ENCODE results near the gene IL36B.

Gene IL36B

GRCh38 chr2:113085542-113085941 is 32.9 kb upstream of the IL36B start:
- H3K9me3 ChIP-seq (ENCODE audit: insufficient read depth, low read depth, low read length): no peaks in the 10 kb centered on the region
- no peaks in the 10 kb centered on the region for H3K4me1 ChIP-seq (ENCODE audit: insufficient read depth, low read length)
- no peaks in the 10 kb centered on the region for H3K36me3 ChIP-seq (ENCODE audit: insufficient read depth, low read depth, low read length)
- peaks cover 11% of the 10 kb centered on the region; the same call in 1 of the 2 replicates for H3K27me3 ChIP-seq (ENCODE audit: insufficient read depth, low read length)
- no peak overlapping the region for H3K4me3 ChIP-seq (ENCODE audit: low read length)
- H3K9ac ChIP-seq (ENCODE audit: low read depth, low read length): no peak overlapping the region
- no peak overlapping the region for H3K27ac ChIP-seq (ENCODE audit: low read length)

DNA sequence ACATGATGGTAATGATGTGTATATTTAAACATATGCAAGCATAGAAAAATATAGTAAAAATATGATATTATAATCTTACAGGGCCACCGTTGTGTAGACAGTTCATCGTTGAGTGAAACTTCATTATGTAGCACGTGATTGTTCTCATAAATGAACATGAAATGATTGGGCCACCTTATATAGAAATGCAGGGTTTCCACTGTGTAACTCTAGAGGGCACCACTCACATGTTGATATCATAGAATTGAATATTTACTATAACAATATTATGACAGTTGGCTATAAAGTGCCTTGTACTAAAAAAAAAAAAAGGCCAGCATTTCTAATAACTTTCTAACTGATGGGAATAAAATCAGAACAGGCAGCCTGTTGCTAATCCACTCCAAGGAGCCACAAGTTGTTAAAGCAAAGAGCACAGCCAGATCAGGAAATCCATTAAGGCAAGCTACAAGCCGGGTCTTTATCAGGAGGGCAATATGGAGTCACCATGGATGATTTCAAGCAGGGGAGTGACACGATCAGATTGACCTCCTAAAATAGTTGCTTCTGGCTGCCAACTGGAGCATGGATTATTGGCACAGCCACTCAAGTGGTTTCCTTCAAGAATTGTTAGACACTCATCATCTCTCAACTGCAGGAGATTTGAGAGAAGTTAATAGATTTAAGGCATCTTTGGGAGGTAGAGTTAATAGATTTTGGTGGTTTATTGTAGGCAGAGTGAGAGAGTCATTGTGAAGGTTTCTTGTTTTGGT is 31.8 kb upstream of the IL36B start:
- H3K4me3 ChIP-seq (ENCODE audit: low read length): no peak overlapping the region
- no peaks in the 10 kb centered on the region for H3K9me3 ChIP-seq (ENCODE audit: insufficient read depth, low read depth, low read length)
- no peak overlapping the region for H3K27ac ChIP-seq (ENCODE audit: low read length)
- no peak overlapping the region for H3K9ac ChIP-seq (ENCODE audit: low read depth, low read length)
- no peaks in the 10 kb centered on the region for H3K4me1 ChIP-seq (ENCODE audit: insufficient read depth, low read length)
- H3K36me3 ChIP-seq (ENCODE audit: insufficient read depth, low read depth, low read length): no peaks in the 10 kb centered on the region
- H3K27me3 ChIP-seq (ENCODE audit: insufficient read depth, low read length): peaks cover 7% of the 10 kb centered on the region; the same call in 1 of the 2 replicates

DNA sequence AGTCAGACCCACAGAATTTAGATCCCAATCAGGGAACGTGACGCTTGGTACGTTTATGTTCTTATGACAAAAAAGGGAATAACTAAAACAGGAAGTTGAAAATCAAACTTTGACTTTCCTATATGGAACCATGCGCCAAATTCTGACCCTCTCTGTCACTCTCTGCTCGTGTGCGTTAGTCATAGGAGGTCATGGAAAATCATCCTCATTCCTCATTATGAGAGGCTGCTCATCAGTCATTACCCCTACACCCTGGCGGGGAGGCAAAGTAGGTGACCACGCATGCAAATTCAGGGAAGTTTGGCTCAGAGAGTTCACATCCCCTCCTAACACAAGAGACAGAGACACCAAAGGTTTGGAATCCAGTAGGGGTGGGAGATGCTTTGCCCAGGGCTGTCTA is 30.6 kb upstream of the IL36B start:
- Histone ChIP-seq H3K4me3 (ENCODE audit: low read length) (no peak overlapping the region), H3K9me3 (ENCODE audit: insufficient read depth, low read depth, low read length) (no peaks in the 10 kb centered on the region), H3K9ac (ENCODE audit: low read depth, low read length) (no peak overlapping the region), H3K4me1 (ENCODE audit: insufficient read depth, low read length) (0 out of 2 replicates have a peak, but pooled peaks cover 3% of the 10 kb centered on the region), H3K27ac (ENCODE audit: low read length) (no peak overlapping the region), H3K36me3 (ENCODE audit: insufficient read depth, low read depth, low read length) (no peaks in the 10 kb centered on the region), H3K27me3 (ENCODE audit: insufficient read depth, low read length) (peaks cover 7% of the 10 kb centered on the region; the same call in 1 of the 2 replicates)

GRCh38 chr2:113081488-113082210 is 29.0 kb upstream of the IL36B start:
- no peaks in the 10 kb centered on the region for H3K36me3 ChIP-seq (ENCODE audit: insufficient read depth, low read depth, low read length)

DNA sequence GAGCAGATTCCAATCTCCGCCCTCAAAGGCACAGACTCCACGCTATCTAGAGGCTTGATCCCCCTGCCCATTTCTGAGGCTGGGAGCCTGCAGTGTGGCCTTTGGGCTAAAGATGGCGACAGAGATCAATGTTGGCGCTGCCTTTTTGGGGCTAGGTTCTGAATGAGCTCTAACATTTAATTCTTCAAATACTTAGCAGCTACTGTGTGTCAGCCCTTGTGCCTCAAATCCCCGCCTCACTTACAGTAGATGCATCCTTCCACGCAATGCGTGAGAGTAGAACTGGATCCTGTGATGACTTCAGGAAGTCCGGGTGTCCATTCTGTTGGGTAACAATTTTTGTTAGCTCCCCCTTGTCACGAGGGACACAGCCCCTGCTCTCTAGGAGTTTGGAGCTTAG is 27.5 kb upstream of the IL36B start:
- Histone ChIP-seq H3K9ac (ENCODE audit: low read depth, low read length) (no peak overlapping the region), H3K36me3 (ENCODE audit: insufficient read depth, low read depth, low read length) (no peaks in the 10 kb centered on the region), H3K9me3 (ENCODE audit: insufficient read depth, low read depth, low read length) (no peaks in the 10 kb centered on the region), H3K4me3 (ENCODE audit: low read length) (no peak overlapping the region), H3K27ac (ENCODE audit: low read length) (no peak overlapping the region), H3K27me3 (ENCODE audit: insufficient read depth, low read length) (peaks cover 7% of the 10 kb centered on the region; the same call in 1 of the 2 replicates), H3K4me1 (ENCODE audit: insufficient read depth, low read length) (0 out of 2 replicates have a peak, but pooled peaks cover 3% of the 10 kb centered on the region)

More at GRCh38 chr2:113081488-113082210, 29.0 kb upstream of the IL36B start:
- 0 out of 2 replicates have a peak, but pooled peaks cover 3% of the 10 kb centered on the region for H3K4me1 ChIP-seq (ENCODE audit: insufficient read depth, low read length)
- H3K27me3 ChIP-seq (ENCODE audit: insufficient read depth, low read length): peaks cover 7% of the 10 kb centered on the region; the same call in 1 of the 2 replicates
- H3K4me3 ChIP-seq (ENCODE audit: low read length): no peak overlapping the region
- no peaks in the 10 kb centered on the region for H3K9me3 ChIP-seq (ENCODE audit: insufficient read depth, low read depth, low read length)
- H3K27ac ChIP-seq (ENCODE audit: low read length): no peak overlapping the region
- H3K9ac ChIP-seq (ENCODE audit: low read depth, low read length): no peak overlapping the region

GRCh38 chr2:113079131-113079530 is 26.5 kb upstream of the IL36B start:
- 0 out of 2 replicates have a peak, but pooled peaks cover 3% of the 10 kb centered on the region for H3K4me1 ChIP-seq (ENCODE audit: insufficient read depth, low read length)

DNA sequence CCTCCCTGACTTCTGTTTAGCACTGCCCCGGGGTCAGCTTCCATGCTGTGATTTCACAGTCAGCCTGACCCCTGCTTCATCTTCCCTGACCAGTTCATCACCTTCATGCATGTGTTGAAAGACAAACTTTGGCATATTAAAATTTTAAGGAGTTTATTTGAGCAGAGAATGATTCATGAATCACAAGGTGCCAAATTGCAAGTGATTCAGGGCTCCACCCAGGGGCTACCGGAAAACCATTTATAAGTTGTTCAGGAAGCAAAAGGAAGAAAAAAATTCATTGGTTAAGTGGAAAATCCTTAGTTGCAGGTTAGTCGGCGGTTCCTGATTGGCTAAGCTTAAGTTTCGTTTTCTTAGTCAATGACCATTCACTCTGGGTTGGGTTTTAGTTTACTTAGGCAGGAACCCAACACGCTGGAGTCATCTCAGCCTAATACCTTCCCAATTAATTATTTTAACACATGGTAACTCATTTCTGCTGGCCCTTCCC is 25.7 kb upstream of the IL36B start:
- 0 out of 2 replicates have a peak, but pooled peaks cover 3% of the 10 kb centered on the region for H3K4me1 ChIP-seq (ENCODE audit: insufficient read depth, low read length)
- no peak overlapping the region for H3K4me3 ChIP-seq (ENCODE audit: low read length)
- no peak overlapping the region for H3K9ac ChIP-seq (ENCODE audit: low read depth, low read length)
- no peaks in the 10 kb centered on the region for H3K9me3 ChIP-seq (ENCODE audit: insufficient read depth, low read depth, low read length)
- no peaks in the 10 kb centered on the region for H3K36me3 ChIP-seq (ENCODE audit: insufficient read depth, low read depth, low read length)
- peaks cover 7% of the 10 kb centered on the region; the same call in 1 of the 2 replicates for H3K27me3 ChIP-seq (ENCODE audit: insufficient read depth, low read length)
- no peak overlapping the region for H3K27ac ChIP-seq (ENCODE audit: low read length)

More at GRCh38 chr2:113079131-113079530, 26.5 kb upstream of the IL36B start:
- no peak overlapping the region for H3K4me3 ChIP-seq (ENCODE audit: low read length)
- no peak overlapping the region for H3K9ac ChIP-seq (ENCODE audit: low read depth, low read length)
- no peaks in the 10 kb centered on the region for H3K36me3 ChIP-seq (ENCODE audit: insufficient read depth, low read depth, low read length)
- no peak overlapping the region for H3K27ac ChIP-seq (ENCODE audit: low read length)
- H3K9me3 ChIP-seq (ENCODE audit: insufficient read depth, low read depth, low read length): no peaks in the 10 kb centered on the region
- H3K27me3 ChIP-seq (ENCODE audit: insufficient read depth, low read length): peaks cover 7% of the 10 kb centered on the region; the same call in 1 of the 2 replicates

DNA sequence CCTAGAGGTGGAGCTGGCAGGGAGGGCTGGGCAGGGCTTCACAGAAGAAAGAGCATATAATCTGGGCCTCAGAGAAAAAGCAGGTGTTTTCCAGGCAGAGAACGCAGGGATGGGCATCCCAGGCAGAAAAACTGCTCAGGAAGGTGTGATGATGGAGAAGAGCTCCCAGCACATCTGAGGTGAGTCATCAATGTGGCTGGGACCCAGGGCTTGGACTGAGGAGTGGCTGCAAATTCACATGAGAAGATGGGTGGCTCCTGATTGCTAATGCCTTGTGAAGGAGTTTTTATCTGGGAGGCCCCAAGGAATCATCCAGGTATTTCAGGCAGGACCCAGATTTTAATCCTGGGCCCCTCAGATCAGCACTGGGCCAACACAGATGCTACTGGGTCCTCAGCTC is 25.3 kb upstream of the IL36B start:
- H3K36me3 ChIP-seq (ENCODE audit: insufficient read depth, low read depth, low read length): no peaks in the 10 kb centered on the region
- 0 out of 2 replicates have a peak, but pooled peaks cover 3% of the 10 kb centered on the region for H3K4me1 ChIP-seq (ENCODE audit: insufficient read depth, low read length)
- 0 out of 2 replicates have a peak, but pooled peaks cover 7% of the 10 kb centered on the region for H3K27me3 ChIP-seq (ENCODE audit: insufficient read depth, low read length)
- no peak overlapping the region for H3K4me3 ChIP-seq (ENCODE audit: low read length)
- H3K9ac ChIP-seq (ENCODE audit: low read depth, low read length): no peak overlapping the region
- no peak overlapping the region for H3K27ac ChIP-seq (ENCODE audit: low read length)
- no peaks in the 10 kb centered on the region for H3K9me3 ChIP-seq (ENCODE audit: insufficient read depth, low read depth, low read length)

DNA sequence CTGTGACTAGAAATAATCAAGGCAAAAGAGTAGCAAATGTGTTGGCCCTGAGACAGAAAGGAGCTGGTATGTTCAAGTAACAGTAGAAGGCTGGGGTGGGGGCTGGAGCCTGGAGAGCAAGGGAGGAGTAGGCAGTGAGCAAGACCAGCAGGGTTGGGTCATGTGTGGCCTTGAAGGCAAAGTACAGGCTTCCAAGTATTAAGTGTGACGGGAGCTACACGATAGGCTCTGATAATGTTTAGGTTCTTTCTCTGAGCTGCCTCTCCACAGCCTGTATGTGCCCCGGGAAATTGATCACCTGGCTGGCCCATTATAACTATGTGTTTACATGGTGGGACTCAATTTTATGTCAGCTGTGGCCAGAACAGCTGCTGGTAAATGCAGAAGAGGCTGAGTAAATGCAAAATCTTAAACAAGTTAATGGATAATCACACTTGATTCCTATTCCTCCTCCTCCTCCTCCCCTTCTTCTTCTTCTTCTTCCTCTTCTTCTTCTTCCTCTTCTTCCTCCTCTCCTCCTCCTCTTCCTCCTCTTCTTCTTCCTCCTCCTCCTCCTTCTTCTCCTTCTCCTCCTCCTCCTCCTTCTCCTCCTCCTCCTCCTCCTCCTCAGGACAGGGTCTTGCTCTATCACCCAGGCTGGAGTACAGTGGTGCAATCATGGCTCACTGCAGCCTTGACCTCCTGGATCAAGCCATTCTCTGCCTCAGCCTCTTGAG is 24.4 kb upstream of the IL36B start:
- Histone ChIP-seq H3K9ac (ENCODE audit: low read depth, low read length) (no peak overlapping the region), H3K9me3 (ENCODE audit: insufficient read depth, low read depth, low read length) (no peaks in the 10 kb centered on the region), H3K27ac (ENCODE audit: low read length) (no peak overlapping the region), H3K4me1 (ENCODE audit: insufficient read depth, low read length) (0 out of 2 replicates have a peak, but pooled peaks cover 3% of the 10 kb centered on the region), H3K4me3 (ENCODE audit: low read length) (no peak overlapping the region), H3K27me3 (ENCODE audit: insufficient read depth, low read length) (0 out of 2 replicates have a peak, but pooled peaks cover 4% of the 10 kb centered on the region), H3K36me3 (ENCODE audit: insufficient read depth, low read depth, low read length) (no peaks in the 10 kb centered on the region)

DNA sequence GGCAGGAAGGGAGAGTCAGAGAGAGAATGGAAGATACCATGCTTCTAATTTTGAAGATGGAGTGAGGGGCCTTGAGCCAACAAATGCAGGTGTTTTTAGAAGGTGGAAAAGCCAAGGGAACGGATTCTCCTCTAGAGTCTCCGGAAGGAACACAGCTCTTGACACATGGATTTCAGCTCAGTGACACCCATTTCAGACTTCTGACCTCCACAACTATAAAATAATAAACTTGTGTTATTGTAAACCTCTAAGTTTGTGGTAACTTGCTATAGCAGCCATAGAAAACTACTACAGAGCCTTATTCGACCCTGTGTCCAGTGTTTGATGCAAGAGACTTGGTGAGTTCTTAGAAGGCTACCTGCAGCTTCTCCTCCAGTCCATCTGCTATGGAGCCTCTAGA is 22.9 kb upstream of the IL36B start:
- Histone ChIP-seq H3K9ac (ENCODE audit: low read depth, low read length) (no peak overlapping the region), H3K36me3 (ENCODE audit: insufficient read depth, low read depth, low read length) (no peaks in the 10 kb centered on the region), H3K4me3 (ENCODE audit: low read length) (no peak overlapping the region), H3K27ac (ENCODE audit: low read length) (no peak overlapping the region), H3K9me3 (ENCODE audit: insufficient read depth, low read depth, low read length) (no peaks in the 10 kb centered on the region), H3K27me3 (ENCODE audit: insufficient read depth, low read length) (no peaks in the 10 kb centered on the region), H3K4me1 (ENCODE audit: insufficient read depth, low read length) (0 out of 2 replicates have a peak, but pooled peaks cover 3% of the 10 kb centered on the region)

DNA sequence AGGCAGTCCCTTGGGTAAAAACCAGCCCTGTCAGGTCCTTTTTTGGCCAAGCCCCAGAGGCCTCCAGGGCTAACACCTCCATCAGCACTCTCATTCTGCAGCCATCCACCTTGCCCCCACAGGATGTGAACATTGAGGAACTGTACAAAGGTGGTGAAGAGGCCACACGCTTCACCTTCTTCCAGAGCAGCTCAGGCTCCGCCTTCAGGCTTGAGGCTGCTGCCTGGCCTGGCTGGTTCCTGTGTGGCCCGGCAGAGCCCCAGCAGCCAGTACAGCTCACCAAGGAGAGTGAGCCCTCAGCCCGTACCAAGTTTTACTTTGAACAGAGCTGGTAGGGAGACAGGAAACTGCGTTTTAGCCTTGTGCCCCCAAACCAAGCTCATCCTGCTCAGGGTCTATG is 22.4 kb upstream of the IL36B start:
- Histone ChIP-seq H3K27me3 (ENCODE audit: insufficient read depth, low read length) (no peaks in the 10 kb centered on the region), H3K9me3 (ENCODE audit: insufficient read depth, low read depth, low read length) (no peaks in the 10 kb centered on the region), H3K36me3 (ENCODE audit: insufficient read depth, low read depth, low read length) (no peaks in the 10 kb centered on the region), H3K4me1 (ENCODE audit: insufficient read depth, low read length) (0 out of 2 replicates have a peak, but pooled peaks cover 3% of the 10 kb centered on the region), H3K27ac (ENCODE audit: low read length) (no peak overlapping the region), H3K9ac (ENCODE audit: low read depth, low read length) (no peak overlapping the region), H3K4me3 (ENCODE audit: low read length) (no peak overlapping the region)
